Retinal pigment epithelial cell (primary cell): ENCODE measurements around the gene NPB.
A peak's percentile ranks its signal among the peaks of the same experiment; 100 is the strongest.

Experiments
- DNase-seq: peaks from one replicate; pipeline ENCODE4 v3.0.0-alpha.2; 2010; ENCODE audit warnings: low read depth
- H3K4me3 ChIP-seq: 2 replicates; pipeline ENCODE4 v1.5.1; 2011; ENCODE audit warnings: mild to moderate bottlenecking, low read length, control low read depth, moderate library complexity
- TF ChIP-seq, protein P1 (sequence below): conservative IDR thresholded peaks from 2 replicates; pipeline ENCODE4 v1.5.1; 2011; ENCODE audit warnings: low read depth, low read length, control low read depth, inconsistent platforms

Gene NPB

DNA sequence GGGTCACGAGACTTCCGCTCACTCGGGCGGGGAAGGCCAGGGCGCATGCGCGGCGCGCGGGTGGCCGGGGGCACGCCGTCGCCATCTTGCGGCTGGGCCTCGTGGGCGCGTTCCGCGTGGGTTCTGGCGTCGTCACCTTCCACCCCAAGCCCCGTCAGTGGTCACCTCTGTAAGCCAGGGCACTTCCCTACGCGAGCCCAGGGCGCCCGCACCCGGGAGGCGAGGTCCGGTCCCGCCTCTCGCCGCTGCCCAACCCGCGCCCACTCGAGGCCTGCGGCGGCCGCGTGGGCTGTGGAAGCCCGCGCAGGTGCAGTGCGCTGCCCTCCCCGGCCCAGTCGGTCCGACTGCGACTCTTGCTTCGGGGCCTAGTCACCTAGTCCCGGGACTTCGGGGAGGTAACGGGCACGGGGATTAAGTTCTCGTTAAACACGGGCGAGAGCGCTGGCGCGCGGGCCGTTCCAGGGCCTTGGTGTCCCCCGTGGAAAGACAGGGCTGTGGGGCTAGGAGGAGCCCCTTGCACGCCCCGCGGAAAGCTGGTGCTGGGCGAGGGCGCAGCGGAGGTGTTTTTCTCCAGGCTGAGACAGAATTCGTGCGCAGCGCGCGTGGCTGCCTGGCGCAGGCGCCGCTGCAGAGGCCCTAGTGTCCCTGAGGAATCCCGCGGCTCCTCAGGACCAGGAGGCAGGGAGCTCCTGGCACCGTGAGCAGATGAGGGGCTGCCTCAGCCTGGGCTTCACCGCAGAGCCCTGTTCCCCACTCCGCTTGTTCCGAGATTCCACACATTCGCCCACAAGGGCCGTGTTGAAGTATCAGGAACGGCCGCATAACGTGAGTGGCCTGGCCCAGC is 30.4 kb upstream of the NPB start:
- H3K4me3 ChIP-seq = peak overlapping the region; percentile 77

DNA sequence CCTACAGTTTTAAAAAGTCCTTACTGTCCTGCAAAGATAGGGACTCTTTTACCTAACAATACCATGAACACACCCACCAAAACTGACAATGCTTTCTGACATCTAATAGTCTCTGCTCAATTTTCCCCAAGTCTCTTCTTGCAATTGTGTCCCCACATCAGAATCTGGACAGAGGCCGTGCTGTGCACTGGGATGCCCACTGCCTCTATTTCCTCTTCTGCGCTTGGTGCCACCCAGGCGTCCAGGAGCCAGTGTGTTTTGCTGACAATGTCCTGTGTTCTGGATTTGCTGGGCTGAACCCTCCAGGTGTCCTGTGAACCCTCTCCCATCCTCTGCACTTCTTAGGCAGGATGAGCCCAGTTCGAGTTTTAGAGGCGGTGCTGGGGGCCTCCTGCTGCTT is 24.5 kb upstream of the NPB start:
- H3K4me3 ChIP-seq = no peak overlapping the region
- TF ChIP-seq, protein P1, sequence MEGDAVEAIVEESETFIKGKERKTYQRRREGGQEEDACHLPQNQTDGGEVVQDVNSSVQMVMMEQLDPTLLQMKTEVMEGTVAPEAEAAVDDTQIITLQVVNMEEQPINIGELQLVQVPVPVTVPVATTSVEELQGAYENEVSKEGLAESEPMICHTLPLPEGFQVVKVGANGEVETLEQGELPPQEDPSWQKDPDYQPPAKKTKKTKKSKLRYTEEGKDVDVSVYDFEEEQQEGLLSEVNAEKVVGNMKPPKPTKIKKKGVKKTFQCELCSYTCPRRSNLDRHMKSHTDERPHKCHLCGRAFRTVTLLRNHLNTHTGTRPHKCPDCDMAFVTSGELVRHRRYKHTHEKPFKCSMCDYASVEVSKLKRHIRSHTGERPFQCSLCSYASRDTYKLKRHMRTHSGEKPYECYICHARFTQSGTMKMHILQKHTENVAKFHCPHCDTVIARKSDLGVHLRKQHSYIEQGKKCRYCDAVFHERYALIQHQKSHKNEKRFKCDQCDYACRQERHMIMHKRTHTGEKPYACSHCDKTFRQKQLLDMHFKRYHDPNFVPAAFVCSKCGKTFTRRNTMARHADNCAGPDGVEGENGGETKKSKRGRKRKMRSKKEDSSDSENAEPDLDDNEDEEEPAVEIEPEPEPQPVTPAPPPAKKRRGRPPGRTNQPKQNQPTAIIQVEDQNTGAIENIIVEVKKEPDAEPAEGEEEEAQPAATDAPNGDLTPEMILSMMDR = no peak
- no peak for DNase-seq

More for the DNA sequence above, 30.4 kb upstream of the NPB start:
- no peak for DNase-seq
- TF ChIP-seq, protein P1 = no peak

DNA sequence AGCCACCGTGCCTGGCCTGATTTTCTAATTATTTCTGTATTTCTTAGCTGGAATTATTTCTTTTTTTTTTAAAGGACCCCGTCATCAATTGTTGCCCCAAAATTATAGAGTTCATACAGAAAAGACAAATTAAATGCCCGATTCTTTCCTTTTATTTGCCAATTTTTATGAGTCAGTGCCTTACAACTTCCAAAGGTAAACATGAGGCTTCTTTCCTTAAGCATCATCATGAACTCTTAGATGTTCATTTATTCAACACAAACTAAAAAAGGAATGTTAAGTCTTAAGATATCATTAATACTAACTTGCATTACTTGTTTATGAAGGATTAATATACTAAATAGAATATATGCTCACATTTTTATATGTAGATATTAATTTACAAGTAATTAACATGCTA is 23.7 kb upstream of the NPB start:
- H3K4me3 ChIP-seq = no peak overlapping the region
- TF ChIP-seq, protein P1 = no peak
- no peak for DNase-seq

DNA sequence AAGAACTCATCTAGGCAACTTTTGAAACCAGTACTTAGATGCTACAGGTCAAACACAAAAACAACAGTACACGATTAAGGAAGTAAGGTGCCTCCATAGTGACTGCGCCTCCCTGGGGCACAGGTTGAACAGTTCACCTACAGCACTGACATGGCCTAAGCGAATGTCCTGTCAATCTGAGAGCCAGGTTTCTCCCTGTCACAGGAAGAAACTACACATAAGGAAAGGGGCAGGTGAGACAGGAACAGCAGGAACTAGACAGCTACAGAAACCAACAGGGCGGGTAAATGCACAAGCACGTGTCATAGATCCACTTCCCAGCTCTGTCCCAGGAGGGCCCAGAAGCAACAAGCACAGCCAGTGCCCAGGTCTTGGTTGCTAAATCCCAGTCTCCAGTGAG is 22.9 kb upstream of the NPB start:
- TF ChIP-seq, protein P1 = no peak
- no peak for DNase-seq
- H3K4me3 ChIP-seq = no peak overlapping the region

DNA sequence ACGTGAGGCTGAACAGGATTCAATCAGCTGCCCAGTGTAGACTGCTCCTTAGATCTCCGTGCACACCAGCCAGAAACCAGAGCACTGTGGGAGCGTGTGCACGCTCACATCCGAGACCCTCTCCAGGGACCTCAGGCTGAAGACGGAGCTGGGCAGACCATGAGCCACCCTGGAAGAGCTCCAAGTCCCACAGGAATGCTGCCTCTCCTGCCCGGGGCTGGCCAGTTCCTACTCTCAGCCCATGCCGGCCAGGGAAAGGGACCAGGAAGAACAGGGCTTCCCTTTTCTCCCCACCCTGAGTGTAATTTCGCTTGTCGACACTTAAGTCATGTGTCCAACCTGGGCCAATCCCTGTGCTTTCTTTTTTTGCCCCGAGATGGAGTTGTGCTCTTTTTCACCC is 17.5 kb upstream of the NPB start:
- no peak for DNase-seq
- TF ChIP-seq, protein P1 = no peak
- H3K4me3 ChIP-seq = no peak overlapping the region

DNA sequence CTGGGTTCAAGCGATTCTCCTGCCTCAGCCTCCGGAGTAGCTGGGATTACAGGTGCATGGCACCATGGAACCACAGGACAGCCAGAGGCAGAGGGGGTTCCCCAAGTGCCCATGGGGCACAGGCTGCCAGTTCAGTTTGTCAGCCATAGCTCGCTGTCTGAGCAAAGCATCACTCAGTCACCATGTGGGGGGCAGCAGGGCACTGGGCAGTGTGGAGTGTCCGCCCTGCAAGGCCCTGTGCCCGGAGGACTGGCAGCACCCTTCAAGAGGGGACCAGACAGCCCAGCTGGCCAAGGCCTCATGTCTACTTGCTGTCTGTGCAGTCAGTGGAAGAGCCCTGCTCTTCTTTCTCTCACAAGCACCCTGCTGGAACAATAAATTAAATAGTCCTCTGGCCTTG is 17.1 kb upstream of the NPB start:
- TF ChIP-seq, protein P1 = no peak
- no peak overlapping the region for H3K4me3 ChIP-seq
- no peak for DNase-seq

DNA sequence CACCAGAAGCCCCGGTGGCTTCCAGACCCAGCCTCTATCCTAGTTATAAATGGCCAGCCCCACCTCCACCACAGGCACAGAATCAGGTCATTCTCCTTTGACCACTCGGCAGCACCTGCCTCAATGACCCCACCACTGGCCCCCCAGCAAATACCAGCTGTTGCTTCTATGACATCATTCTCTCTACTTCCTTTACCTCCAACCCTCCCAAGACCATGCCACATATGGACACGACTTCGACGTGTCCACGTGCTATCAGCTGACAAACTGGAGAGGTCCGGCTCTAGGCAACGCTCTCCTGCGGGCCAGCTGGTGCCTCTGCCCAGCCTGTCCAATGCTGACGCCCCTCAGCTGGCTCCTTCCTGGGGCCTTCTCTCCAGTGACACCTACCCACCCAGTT is 16.6 kb upstream of the NPB start:
- DNase-seq = no peak
- H3K4me3 ChIP-seq = no peak overlapping the region
- TF ChIP-seq, protein P1 = no peak
